Heart left ventricle (tissue), 13 donors: Measurements from ENCODE around the gene LRBA.

ENCODE experiments used
- CTCF ChIP-seq, 12 donors: fragments of 200-600 bp; sonication (generic) in 4 of 12; IDR thresholded peaks; one replicate each; pipeline versions ENCODE4 v1.5.0 to v1.8.0; 2018 to 2022; ENCODE audit warnings: antibody characterized with exemption in 12 of 12, mild to moderate bottlenecking in 5 of 12
- POLR2A ChIP-seq, 2 donors: fragments of 450-650 bp; IDR thresholded peaks; one replicate each; pipeline ENCODE4 v1.6.1; 2017; ENCODE audit warnings: antibody characterized with exemption in 2 of 2, mild to moderate bottlenecking in 2 of 2, moderate library complexity in 2 of 2
- donor health status: ischemic (EF 13 %, LVEDD 7.1; RV severe dilation, severe dysfunction).
- donor health status: DM: no; HTN: yes; CAD: no.
- donor health status: DM: no; HTN: no; CAD: no.
- donor health status: ischemic (EF 25% LVEDD 6.9; RV normal size, moderate dysfunction).
- donor health status: ischemic (EF 25% LVEDD 5.7; RV mildly dilated, moderate dysfunction).
- donor health status: ischemic (EF 35%, LVEDD 5.7; RV mildly dilated, moderate dysfunction).
- donor health status: nonischemic (EF 11% LVEDD 7.7; RV severe dilation, severe dysfunction).
- donor health status: DM: yes; HTN: yes; CAD: no.
- donor health status: PGD.
- donor health status: ischemic (EF 29% LVEDD 5.4; RV normal size, mild dysfunction).
- donor health status: nonischemic (EF 23%, LVEDD 6.1; RV moderate dilation, normal function).

DNA sequence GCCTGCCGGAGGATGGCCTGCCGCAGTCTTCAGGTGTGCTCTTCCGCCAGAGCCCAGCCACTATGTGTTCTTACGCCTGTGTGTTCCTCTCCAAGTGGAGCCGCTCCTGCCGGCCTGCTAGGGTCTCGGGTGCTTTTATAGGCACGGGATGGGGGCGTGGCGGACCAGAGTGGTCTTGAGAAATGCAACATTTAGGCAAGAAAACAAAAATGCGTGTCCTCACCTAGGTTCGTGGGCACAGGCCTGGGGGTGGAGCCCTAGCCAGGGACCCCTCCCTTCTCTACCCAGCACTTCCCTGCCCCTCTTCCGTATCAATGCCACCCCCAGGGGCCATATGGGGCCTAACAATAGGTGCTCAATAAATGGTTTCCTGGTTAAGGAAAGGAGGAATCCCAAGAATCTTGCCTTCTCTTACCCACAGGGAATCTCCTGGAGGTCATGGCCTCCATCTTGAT lies 34.4 kb upstream of the LRBA start:
- no peak for TF ChIP-seq CTCF (IDR thresholded peaks at IDR 0.05)
- no peak for TF ChIP-seq POLR2A (IDR thresholded peaks at IDR 0.05)
